Tibial artery (tissue), 4 donors: ENCODE data around the gene CSNK1G2.

Experiments used
- DNase-seq, 2 donors: peaks; one replicate each; pipeline ENCODE4 v3.0.0-alpha.2; 2019
- H3K27ac ChIP-seq, 2 donors: fragments of 200-600 bp; sonication (generic) in 1 of 2; 1 replicate in 1 of 2; 2 replicates in 1 of 2; pipeline ENCODE4 v1.5.1; 2018 to 2019; ENCODE audit warnings: mild to moderate bottlenecking in 1 of 2
- H3K27me3 ChIP-seq, 2 donors: fragments of 200-600 bp; sonication (generic) in 1 of 2; one replicate each; pipeline versions ENCODE4 v1.5.1 to v1.6.0; 2016 to 2019
- H3K36me3 ChIP-seq, 3 donors: fragments of 200-600 bp; sonication (generic) in 2 of 3; one replicate each; pipeline ENCODE4 v1.5.1; 2016 to 2019; ENCODE audit warnings: mild to moderate bottlenecking in 2 of 3
- H3K4me1 ChIP-seq, 4 donors: fragments of 200-600 bp; sonication (generic) in 2 of 4; 1 replicate in 3 of 4; 2 replicates in 1 of 4; pipeline ENCODE4 v1.5.1; 2016 to 2019
- H3K4me3 ChIP-seq, 2 donors: fragments of 200-600 bp; sonication (generic) in 1 of 2; 1 replicate in 1 of 2; 2 replicates in 1 of 2; pipeline ENCODE4 v1.5.1; 2018 to 2019; ENCODE audit warnings: mild to moderate bottlenecking in 2 of 2
- H3K9me3 ChIP-seq, 3 donors: fragments of 200-600 bp; sonication (generic) in 1 of 3; one replicate each; pipeline ENCODE4 v1.5.1; 2016 to 2019
- CTCF ChIP-seq, 2 experiments: fragments of 200-600 bp in 1 of 2; fragments of 450-650 bp in 1 of 2; IDR thresholded peaks; one replicate each; pipeline ENCODE4 v1.5.1; 2017 to 2019; ENCODE audit warnings: antibody characterized with exemption in 2 of 2, mild to moderate bottlenecking in 1 of 2, moderate library complexity in 1 of 2
- intact Hi-C: fragments of 100-400 bp; cut with DNase I; formaldehyde crosslinking; loops from one replicate; pipeline ENCODE4 v1.15.0; 2023; ENCODE audit warnings: low total_unique reads

The CSNK1G2 gene

GRCh38 chr19:1912760-1913505 is 28.0 kb upstream of the CSNK1G2 start:
- no peak overlapping the region for H3K4me3 ChIP-seq
- H3K27ac ChIP-seq = no peak overlapping the region
- peaks cover 0 to 31% (median 0%) of the 10 kb centered on the region in 4 donors for H3K4me1 ChIP-seq
- intact Hi-C loops = no loop called here
- no peak for DNase-seq
- peaks cover 0 to 50% (median 41%) of the 10 kb centered on the region in 3 donors for H3K36me3 ChIP-seq
- H3K27me3 ChIP-seq = no peaks in the 10 kb centered on the region
- no peaks in the 10 kb centered on the region for H3K9me3 ChIP-seq
- TF ChIP-seq CTCF (IDR thresholded peaks at IDR 0.05) = no peak

GRCh38 chr19:1913781-1914577 is 27.0 kb upstream of the CSNK1G2 start:
- Histone ChIP-seq H3K4me3 (no peak overlapping the region), H3K4me1 (peaks cover 0 to 24% (median 0%) of the 10 kb centered on the region in 4 donors), H3K9me3 (no peaks in the 10 kb centered on the region), H3K36me3 (peaks cover 8 to 61% (median 51%) of the 10 kb centered on the region in 3 donors), H3K27ac (no peak overlapping the region), H3K27me3 (no peaks in the 10 kb centered on the region)
- no peak for TF ChIP-seq CTCF (IDR thresholded peaks at IDR 0.05)
- no peak for DNase-seq
- intact Hi-C loops = no loop called here

GRCh38 chr19:1914826-1915341 is 26.1 kb upstream of the CSNK1G2 start:
- Histone ChIP-seq H3K4me1 (peaks cover 0 to 15% (median 0%) of the 10 kb centered on the region in 4 donors), H3K9me3 (no peaks in the 10 kb centered on the region), H3K27me3 (no peaks in the 10 kb centered on the region), H3K4me3 (no peak overlapping the region), H3K36me3 (peaks cover 15 to 70% (median 59%) of the 10 kb centered on the region in 3 donors), H3K27ac (no peak overlapping the region)
- intact Hi-C loops = no loop called here
- no peak for TF ChIP-seq CTCF (IDR thresholded peaks at IDR 0.05)
- DNase-seq = no peak

DNA sequence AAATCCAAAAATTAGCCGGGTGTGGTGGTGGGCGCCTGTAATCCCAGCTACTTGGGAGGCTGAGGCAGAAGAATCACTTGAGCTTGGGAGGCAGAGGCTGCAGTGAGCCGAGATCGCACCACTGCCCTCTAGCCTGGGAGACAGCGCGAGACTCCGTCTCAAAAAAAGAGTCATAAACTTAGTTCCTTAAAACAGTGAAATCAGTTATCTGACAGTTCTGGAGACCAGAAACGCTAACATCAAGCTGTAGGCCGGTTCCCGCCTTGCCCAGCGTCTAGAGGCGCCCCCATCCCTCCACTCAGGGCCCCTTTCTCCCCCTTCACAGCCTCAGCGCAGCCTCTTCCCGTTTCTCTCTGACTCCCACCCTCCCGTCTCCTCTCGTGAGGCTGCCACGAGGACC is 23.8 kb upstream of the CSNK1G2 start:
- intact Hi-C loops = no loop called here
- Histone ChIP-seq H3K9me3 (no peaks in the 10 kb centered on the region), H3K27ac (no peak overlapping the region), H3K36me3 (peaks cover 34 to 88% (median 72%) of the 10 kb centered on the region in 3 donors), H3K4me1 (peaks cover 0 to 11% (median 0%) of the 10 kb centered on the region in 4 donors), H3K4me3 (no peak overlapping the region), H3K27me3 (no peaks in the 10 kb centered on the region)
- TF ChIP-seq CTCF (IDR thresholded peaks at IDR 0.05) = no peak
- DNase-seq = no peak

DNA sequence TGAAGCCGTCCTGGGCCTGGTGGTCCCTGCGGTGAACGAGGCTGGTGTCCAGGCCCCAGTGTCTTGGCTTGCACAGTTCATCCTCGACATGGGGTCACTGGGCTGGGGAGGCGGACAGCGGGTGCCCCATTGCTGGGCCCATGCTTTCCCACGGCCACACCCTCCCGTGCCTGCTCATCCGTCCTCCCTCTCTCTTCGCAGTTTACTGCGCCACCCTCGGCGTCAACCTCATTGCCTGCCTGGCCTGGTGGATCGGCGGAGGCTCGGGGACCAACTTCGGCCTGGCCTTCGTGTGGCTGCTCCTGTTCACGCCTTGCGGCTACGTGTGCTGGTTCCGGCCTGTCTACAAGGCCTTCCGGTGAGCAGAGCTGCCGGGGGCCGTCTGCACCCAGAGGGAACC is 23.0 kb upstream of the CSNK1G2 start:
- intact Hi-C loops = no loop called here
- DNase-seq = no peak
- no peak overlapping the region for H3K27ac ChIP-seq

More for the DNA sequence above, 23.0 kb upstream of the CSNK1G2 start:
- Histone ChIP-seq H3K4me1 (peaks cover 0 to 11% (median 0%) of the 10 kb centered on the region in 4 donors), H3K27me3 (no peaks in the 10 kb centered on the region), H3K9me3 (no peaks in the 10 kb centered on the region), H3K36me3 (peaks cover 35 to 88% (median 74%) of the 10 kb centered on the region in 3 donors), H3K4me3 (no peak overlapping the region)
- no peak for TF ChIP-seq CTCF (IDR thresholded peaks at IDR 0.05)
